NCI-H748 (cell line): Measurements from ENCODE around the gene SLMAP.

Experiments used
- DNase-seq: peaks from one replicate; lab custom pipeline; 2025; ENCODE audit not compliant: unreplicated experiment; lab: John Stamatoyannopoulos, UW

The SLMAP gene

GRCh38 chr3:57960174-57960505 lies 204.0 kb downstream of the SLMAP start:
- DNase-seq: no peak

- DNase-seq: no peak
Observed at GRCh38 chr3:57961177-57961827, 205.2 kb downstream of the SLMAP start.

GRCh38 chr3:57961828-57962447 lies 205.8 kb downstream of the SLMAP start:
- DNase-seq: no peak

GRCh38 chr3:57962448-57962834 lies 206.3 kb downstream of the SLMAP start:
- no peak for DNase-seq

GRCh38 chr3:57963811-57964346 lies 207.8 kb downstream of the SLMAP start:
- DNase-seq: no peak

- no peak for DNase-seq
Observed at GRCh38 chr3:57966829-57967228, 210.7 kb downstream of the SLMAP start.

- no peak for DNase-seq
Observed at GRCh38 chr3:57967590-57967989, 211.5 kb downstream of the SLMAP start.

- DNase-seq: no peak
Observed at GRCh38 chr3:57968501-57968900, 212.4 kb downstream of the SLMAP start.

- DNase-seq: no peak
Observed at GRCh38 chr3:57971975-57972374, 215.9 kb downstream of the SLMAP start.

- no peak for DNase-seq
Observed at GRCh38 chr3:57972531-57973111, 216.5 kb downstream of the SLMAP start.

GRCh38 chr3:57973715-57974477 lies 217.8 kb downstream of the SLMAP start:
- no peak for DNase-seq

- no peak for DNase-seq
Observed at GRCh38 chr3:57974796-57975388, 218.8 kb downstream of the SLMAP start.

- DNase-seq: peak; percentile 62
Observed at GRCh38 chr3:57977818-57978235, 221.7 kb downstream of the SLMAP start.

GRCh38 chr3:57978316-57978715 lies 222.2 kb downstream of the SLMAP start:
- DNase-seq: peak; percentile 57
